Raji (cell line): ENCODE data around the gene BMF.

Experiments
- POLR2A ChIP-seq: IDR thresholded peaks from 2 replicates; pipeline ENCODE4 v1.6.1; 2011; ENCODE audit warnings: low read depth, low read length, control low read depth; ENCODE audit not compliant: insufficient read depth

BMF gene

GRCh38 chr15:40080847-40081246 is 27.8 kb downstream of the BMF start:
- no peak for TF ChIP-seq POLR2A

DNA sequence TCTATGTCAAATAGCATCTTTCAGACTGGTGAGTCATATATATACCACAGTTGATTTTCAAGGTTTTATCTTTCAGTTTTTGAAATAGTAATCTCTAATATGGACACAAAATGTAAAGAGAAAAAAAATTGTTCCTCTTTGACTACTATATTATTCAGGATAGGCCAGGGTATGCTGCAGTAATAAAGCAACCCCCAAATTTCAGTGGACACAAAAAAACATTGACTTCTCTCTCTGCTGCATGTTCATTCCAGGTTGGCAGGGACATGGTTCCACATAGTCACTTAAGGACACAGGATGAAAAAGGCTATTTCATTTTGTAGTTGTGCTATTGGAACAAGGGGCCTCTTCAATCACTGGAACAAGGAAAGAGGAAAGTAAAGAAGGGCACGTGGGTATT is 28.6 kb downstream of the BMF start:
- TF ChIP-seq POLR2A, result no peak

GRCh38 chr15:40079456-40079855 is 29.2 kb downstream of the BMF start:
- no peak for TF ChIP-seq POLR2A

- TF ChIP-seq POLR2A, result no peak
Measured at GRCh38 chr15:40075298-40076044, 33.2 kb downstream of the BMF start.

- no peak for TF ChIP-seq POLR2A
Measured at GRCh38 chr15:40072216-40072990, 36.3 kb downstream of the BMF start.

DNA sequence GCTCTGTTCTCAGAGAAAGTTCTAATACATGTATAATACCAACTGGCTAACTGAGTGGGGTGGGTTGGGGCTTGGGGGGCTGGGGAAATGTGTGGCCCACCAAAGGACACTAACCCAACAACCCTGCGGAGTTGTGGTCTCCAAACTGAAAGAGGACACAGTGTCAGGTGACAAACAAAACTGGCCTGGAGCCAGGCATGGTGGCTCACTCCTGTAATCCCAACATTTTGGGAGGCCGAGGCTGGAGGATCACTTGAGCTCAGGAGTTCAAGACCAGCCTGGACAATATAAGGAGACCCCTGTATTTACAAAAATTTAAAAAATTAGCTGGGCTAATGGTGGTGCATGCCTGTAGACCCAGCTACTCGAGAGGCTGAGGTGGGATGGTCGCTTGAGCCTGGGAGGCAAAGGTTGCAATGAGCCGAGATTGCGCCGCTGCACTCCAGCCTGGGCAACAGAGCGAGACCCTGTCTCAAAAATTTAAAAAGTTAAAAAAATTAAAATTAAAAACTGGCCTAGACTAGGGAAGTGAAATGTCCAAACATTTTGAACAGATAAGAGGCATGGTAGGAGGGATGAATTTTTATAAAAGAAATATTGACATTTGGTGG is 38.0 kb downstream of the BMF start:
- no peak for TF ChIP-seq POLR2A

DNA sequence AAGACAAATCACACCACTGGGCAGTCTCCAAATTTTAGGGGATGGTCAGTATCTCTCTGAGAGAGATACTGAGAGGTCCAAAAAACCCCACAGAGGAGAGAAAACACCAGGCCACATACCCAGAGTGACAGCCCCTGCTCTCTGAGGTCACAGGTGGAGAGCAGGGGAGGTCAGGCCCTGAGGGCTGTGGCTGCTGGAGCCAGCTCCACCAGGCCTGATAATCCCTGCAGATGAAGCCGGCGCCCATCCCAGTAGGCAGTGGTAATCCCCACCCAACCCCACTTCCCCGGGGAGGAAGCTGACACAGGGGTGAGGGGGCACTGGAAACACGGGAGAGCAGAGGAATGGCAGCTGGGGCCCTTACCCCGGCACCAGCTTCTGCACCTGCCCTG is 38.5 kb downstream of the BMF start:
- no peak for TF ChIP-seq POLR2A

- TF ChIP-seq POLR2A, result no peak
Measured at GRCh38 chr15:40069178-40070165, 39.2 kb downstream of the BMF start.

- no peak for TF ChIP-seq POLR2A
Measured at GRCh38 chr15:40067921-40068624, 40.6 kb downstream of the BMF start.

DNA sequence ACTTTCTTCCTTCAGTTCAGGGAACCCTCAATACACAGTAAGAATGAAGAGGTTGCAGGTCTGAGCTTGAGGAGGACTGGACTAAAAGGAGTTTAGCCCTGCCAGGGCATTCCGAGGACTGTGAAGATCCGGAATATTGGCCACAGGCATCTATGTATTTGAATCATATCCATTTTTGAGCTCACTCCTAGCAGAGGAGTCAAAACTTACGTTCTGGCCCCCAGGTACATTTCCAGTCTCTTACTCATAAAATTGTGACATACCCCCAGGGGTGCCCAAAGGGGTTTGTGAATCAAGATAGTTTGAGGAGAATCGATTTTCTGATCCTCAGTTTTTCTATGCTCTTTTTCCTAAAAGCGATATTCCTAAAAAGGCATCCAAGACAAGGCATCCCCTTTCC is 42.1 kb downstream of the BMF start:
- TF ChIP-seq POLR2A, result no peak

DNA sequence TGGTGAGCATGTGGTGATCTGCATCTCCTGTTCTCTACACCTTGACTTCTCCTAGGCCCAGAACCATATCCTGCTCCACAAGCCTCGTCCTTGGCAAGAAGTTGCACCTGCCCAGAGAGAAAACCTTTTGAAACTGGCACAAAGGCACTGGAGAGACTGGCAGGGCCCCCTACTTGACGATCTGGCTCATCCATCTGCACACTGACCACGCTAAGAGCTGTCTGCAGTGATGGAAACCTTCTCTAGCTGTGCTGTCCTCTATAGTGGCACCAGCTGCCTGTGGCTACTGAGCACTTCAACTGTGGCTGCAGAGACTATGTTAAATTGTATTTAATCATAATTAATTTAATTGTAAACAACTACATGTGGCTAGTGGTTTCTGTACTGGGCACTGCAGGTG is 43.5 kb downstream of the BMF start:
- TF ChIP-seq POLR2A, result no peak

GRCh38 chr15:40064231-40064894 is 44.3 kb downstream of the BMF start:
- no peak for TF ChIP-seq POLR2A

GRCh38 chr15:40063563-40064011 is 45.1 kb downstream of the BMF start:
- TF ChIP-seq POLR2A, result no peak

- TF ChIP-seq POLR2A, result no peak
Measured at GRCh38 chr15:40062816-40063562, 45.7 kb downstream of the BMF start.
